Activated naive CD4-positive, alpha-beta T cell treated with anti-CD3 and anti-CD28 coated beads for 36 hours (primary cell): ENCODE results near the gene BRD4. TPM values are rescaled to one million over a fixed set of nuclear protein-coding genes. Genes with fewer than 3 reads are reported as not detected.

Experiments
- CTCF ChIA-PET: fragments of 350-600 bp; sonication (Branson Sonifier 250); formaldehyde crosslinking; loops from one replicate; lab custom pipeline; 2021; ENCODE audit warnings: antibody characterized with exemption; lab: Charles Lee
- DNase-seq: peaks from one replicate; pipeline ENCODE4 v3.0.0-alpha.2; 2020
- H3K27ac Mint-ChIP-seq: one replicate; pipeline ENCODE4 v1.8.0; 2021; ENCODE audit warnings: mild to moderate bottlenecking, mixed read lengths
- H3K27me3 Mint-ChIP-seq: one replicate; pipeline ENCODE4 v1.8.0; 2021; ENCODE audit warnings: low read depth, mixed read lengths
- H3K36me3 Mint-ChIP-seq: one replicate; pipeline ENCODE4 v1.8.0; 2021; ENCODE audit warnings: low read depth, mixed read lengths
- H3K4me1 Mint-ChIP-seq: one replicate; pipeline ENCODE4 v1.8.0; 2021; ENCODE audit warnings: low read depth, mixed read lengths
- H3K4me3 Mint-ChIP-seq: one replicate; pipeline ENCODE4 v1.8.0; 2021; ENCODE audit warnings: mild to moderate bottlenecking, moderate library complexity, mixed read lengths
- H3K9me3 Mint-ChIP-seq: one replicate; pipeline ENCODE4 v1.8.0; 2021; ENCODE audit warnings: mixed read lengths
- intact Hi-C: fragments of 100-400 bp; cut with micrococcal nuclease; formaldehyde crosslinking; loops from one replicate; pipeline ENCODE4 v1.15.1; 2023
- total RNA-seq, 2 experiments: library from RNA; stranded (reverse); gene quantifications; one replicate each; pipeline ENCODE4 v1.2.3, GENCODE V29; 2021

Gene BRD4
- total RNA-seq, 2 experiments from 2014 or later, result 109 to 111 TPM

DNA sequence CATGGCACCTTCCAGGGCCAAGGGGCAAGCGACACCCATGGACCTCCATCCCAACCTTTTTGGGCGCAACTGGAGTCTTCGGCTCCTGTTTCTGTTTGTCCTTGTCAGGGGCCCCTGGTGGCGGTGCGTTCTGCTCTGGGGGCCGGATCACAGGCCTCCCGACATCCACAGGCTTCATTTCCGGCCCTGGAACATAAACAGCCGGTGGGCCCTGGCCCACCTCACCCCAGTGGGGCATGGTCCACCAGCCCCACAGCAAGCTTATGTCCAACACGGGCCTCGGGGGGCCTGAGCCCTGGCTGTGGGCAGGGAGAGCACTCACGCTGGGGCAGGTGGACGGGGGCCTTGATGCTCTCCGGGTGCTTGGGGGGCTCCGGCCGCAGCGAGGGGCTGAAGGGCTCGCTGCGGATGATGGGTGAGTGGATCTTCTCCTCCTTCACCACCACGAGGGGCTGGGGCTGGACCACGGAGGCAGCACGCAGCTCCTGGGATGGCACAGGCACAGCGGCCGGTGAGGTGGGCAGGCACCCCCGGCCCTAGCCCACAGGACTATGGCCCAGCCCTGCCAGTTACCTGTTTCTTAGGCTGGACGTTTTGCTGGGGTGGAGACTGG is 92.9 kb downstream of the BRD4 start:
- CTCF ChIA-PET, result no interaction called here
- Mint-ChIP-seq H3K27ac (no peak overlapping the region), H3K4me3 (no peak overlapping the region), H3K27me3 (peaks cover 2% of the 10 kb centered on the region), H3K36me3 (peaks cover 43% of the 10 kb centered on the region), H3K4me1 (no peaks in the 10 kb centered on the region), H3K9me3 (no peaks in the 10 kb centered on the region)
- no peak for DNase-seq
- intact Hi-C loops, result no loop called here

GRCh38 chr19:15238639-15239155 is 93.6 kb downstream of the BRD4 start:
- Mint-ChIP-seq H3K27me3 (peaks cover 6% of the 10 kb centered on the region), H3K27ac (no peak overlapping the region), H3K4me3 (no peak overlapping the region), H3K36me3 (peaks cover 38% of the 10 kb centered on the region), H3K4me1 (no peaks in the 10 kb centered on the region), H3K9me3 (no peaks in the 10 kb centered on the region)
- no peak for DNase-seq
- intact Hi-C loops, result no loop called here
- CTCF ChIA-PET, result no interaction called here

DNA sequence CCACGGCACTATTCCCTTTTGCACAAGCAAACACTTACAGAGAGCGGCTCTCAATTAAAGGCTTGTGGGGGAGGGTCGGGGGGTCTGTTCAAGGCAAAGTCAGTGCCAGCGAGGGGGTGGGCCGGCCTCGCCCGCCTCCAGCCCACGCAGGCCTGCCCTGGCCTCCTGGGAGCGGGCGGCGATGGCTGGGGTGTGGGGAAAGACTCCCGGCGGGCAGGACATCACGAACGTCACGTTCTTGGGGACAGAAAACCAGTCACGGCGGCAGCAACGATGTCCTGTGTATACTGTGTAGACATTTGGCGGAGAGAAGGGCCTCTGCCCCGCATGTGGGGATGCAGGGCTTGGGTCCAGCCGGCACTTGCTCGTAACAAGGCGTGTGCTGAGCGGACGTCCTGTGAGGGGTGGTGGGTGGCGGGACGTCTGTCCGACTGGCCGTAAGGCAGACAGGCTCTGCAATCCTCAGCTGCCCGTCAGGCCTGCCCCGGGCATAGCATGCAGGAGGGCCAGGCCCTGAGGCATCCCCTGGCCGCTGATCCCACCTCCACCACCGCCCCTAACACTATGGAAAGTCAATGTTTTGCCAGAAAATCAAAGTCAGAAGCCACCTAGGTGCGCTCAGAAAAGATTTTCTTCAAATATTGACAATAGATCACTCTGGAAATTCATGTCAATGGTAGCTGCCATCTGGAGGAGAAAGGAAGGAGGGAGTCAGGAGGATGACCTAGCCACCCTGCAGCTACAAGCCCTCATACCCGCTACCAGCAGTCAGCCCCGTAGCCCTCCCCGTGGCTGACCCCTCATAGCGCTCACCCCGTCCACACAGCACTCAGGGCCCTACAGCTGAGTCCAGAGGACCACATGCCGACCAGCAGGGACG is 94.3 kb downstream of the BRD4 start:
- Mint-ChIP-seq H3K9me3 (no peaks in the 10 kb centered on the region), H3K4me3 (no peak overlapping the region), H3K27ac (no peak overlapping the region), H3K27me3 (peaks cover 10% of the 10 kb centered on the region), H3K36me3 (peaks cover 36% of the 10 kb centered on the region), H3K4me1 (no peaks in the 10 kb centered on the region)
- intact Hi-C loops, result no loop called here
- no peak for DNase-seq
- CTCF ChIA-PET, result no interaction called here

DNA sequence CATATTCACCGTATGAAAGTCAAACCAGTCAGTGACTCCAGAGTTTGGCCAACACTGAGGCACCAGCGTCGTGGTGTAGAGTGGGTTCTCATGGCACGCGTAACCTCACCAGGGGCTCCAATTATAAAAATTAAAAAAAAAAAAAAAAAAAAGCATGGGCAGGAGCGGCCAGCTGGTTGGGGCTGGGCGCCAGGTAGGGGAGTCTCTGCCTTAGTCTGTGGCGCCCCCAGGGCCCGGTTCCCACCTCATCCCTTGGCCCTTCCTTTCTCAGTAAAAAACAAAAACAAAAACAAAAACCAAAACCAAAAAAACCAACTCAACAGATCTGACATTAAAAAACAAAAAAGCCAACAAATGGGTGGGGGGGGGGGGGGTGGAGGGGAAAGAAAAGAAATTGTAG is 95.5 kb downstream of the BRD4 start:
- Mint-ChIP-seq H3K27me3 (peaks cover 16% of the 10 kb centered on the region), H3K27ac (no peak overlapping the region), H3K4me1 (peaks cover 5% of the 10 kb centered on the region), H3K4me3 (no peak overlapping the region), H3K36me3 (peaks cover 31% of the 10 kb centered on the region), H3K9me3 (no peaks in the 10 kb centered on the region)
- intact Hi-C loops, result no loop called here
- no peak for DNase-seq
- CTCF ChIA-PET, result no interaction called here

GRCh38 chr19:15235781-15236180 is 96.6 kb downstream of the BRD4 start:
- no peak overlapping the region for H3K27ac Mint-ChIP-seq
- intact Hi-C loops, result no loop called here
- CTCF ChIA-PET, result no interaction called here
- peaks cover 26% of the 10 kb centered on the region for H3K36me3 Mint-ChIP-seq
- H3K9me3 Mint-ChIP-seq, result no peaks in the 10 kb centered on the region
- H3K27me3 Mint-ChIP-seq, result peaks cover 23% of the 10 kb centered on the region
- no peak overlapping the region for H3K4me3 Mint-ChIP-seq
- DNase-seq, result no peak
- H3K4me1 Mint-ChIP-seq, result peaks cover 7% of the 10 kb centered on the region

- H3K4me1 Mint-ChIP-seq, result peaks cover 7% of the 10 kb centered on the region
- no peaks in the 10 kb centered on the region for H3K9me3 Mint-ChIP-seq
- no peak overlapping the region for H3K4me3 Mint-ChIP-seq
- CTCF ChIA-PET, result interaction anchor here (0.6 to 1.2 kb wide), 3 partner anchors 25 to 336 kb away, joined by 3 to 7 read pairs (median 4); no protein-coding TSS in a partner anchor
- H3K27me3 Mint-ChIP-seq, result peaks cover 25% of the 10 kb centered on the region
- H3K27ac Mint-ChIP-seq, result no peak overlapping the region
- no peak for DNase-seq
- peaks cover 20% of the 10 kb centered on the region for H3K36me3 Mint-ChIP-seq
- intact Hi-C loops, result loop anchor here (5.0 kb wide), 1 partner anchor 57 kb away; no protein-coding TSS in a partner anchor
Measured at GRCh38 chr19:15234431-15235130, 97.8 kb downstream of the BRD4 start.

DNA sequence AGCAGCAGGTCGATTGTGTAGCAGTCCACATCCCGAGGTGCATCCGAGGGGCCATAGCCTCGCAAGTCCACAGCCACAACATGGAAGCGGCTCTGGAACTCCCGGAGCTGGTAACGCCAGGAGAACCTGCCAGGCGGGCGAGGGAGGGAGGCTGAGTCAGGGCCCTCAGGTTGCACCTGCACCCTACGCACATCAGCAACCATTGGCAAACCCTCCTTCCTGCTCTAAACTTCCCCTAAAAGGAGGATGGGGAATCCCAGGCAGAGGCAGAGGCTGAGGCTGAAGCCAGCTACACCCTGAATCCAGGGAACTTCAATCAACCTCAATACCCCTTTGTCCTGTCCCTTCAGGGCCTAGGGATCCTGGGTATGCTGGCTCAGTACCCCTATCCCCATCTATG is 101.1 kb downstream of the BRD4 start:
- Mint-ChIP-seq H3K27ac (no peak overlapping the region), H3K4me1 (peaks cover 7% of the 10 kb centered on the region), H3K9me3 (no peaks in the 10 kb centered on the region), H3K4me3 (no peak overlapping the region), H3K36me3 (peaks cover 5% of the 10 kb centered on the region), H3K27me3 (peaks cover 30% of the 10 kb centered on the region)
- intact Hi-C loops, result loop anchor here (5.0 kb wide), 1 partner anchor 54 kb away; no protein-coding TSS in a partner anchor
- no peak for DNase-seq
- CTCF ChIA-PET, result interaction anchor here (0.7 kb wide), 2 partner anchors 76 to 139 kb away, joined by 4 read pairs; no protein-coding TSS in a partner anchor

- H3K9me3 Mint-ChIP-seq, result no peaks in the 10 kb centered on the region
Measured at GRCh38 chr19:15227261-15227660, 105.1 kb downstream of the BRD4 start.

GRCh38 chr19:15225760-15226159 is 106.6 kb downstream of the BRD4 start:
- intact Hi-C loops, result no loop called here
- Mint-ChIP-seq H3K36me3 (no peaks in the 10 kb centered on the region), H3K9me3 (no peaks in the 10 kb centered on the region), H3K4me3 (no peak overlapping the region), H3K27ac (no peak overlapping the region), H3K4me1 (peaks cover 14% of the 10 kb centered on the region), H3K27me3 (peaks cover 22% of the 10 kb centered on the region)
- CTCF ChIA-PET, result interaction anchor here (1.0 kb wide), 1 partner anchor 123 kb away, joined by 3 read pairs; no protein-coding TSS in a partner anchor
- no peak for DNase-seq

More at GRCh38 chr19:15227261-15227660, 105.1 kb downstream of the BRD4 start:
- H3K27me3 Mint-ChIP-seq, result peaks cover 29% of the 10 kb centered on the region
- CTCF ChIA-PET, result no interaction called here
- H3K27ac Mint-ChIP-seq, result no peak overlapping the region
- H3K36me3 Mint-ChIP-seq, result peaks cover under 1% of the 10 kb centered on the region
- H3K4me1 Mint-ChIP-seq, result peaks cover 17% of the 10 kb centered on the region
- intact Hi-C loops, result no loop called here
- no peak for DNase-seq
- H3K4me3 Mint-ChIP-seq, result no peak overlapping the region

DNA sequence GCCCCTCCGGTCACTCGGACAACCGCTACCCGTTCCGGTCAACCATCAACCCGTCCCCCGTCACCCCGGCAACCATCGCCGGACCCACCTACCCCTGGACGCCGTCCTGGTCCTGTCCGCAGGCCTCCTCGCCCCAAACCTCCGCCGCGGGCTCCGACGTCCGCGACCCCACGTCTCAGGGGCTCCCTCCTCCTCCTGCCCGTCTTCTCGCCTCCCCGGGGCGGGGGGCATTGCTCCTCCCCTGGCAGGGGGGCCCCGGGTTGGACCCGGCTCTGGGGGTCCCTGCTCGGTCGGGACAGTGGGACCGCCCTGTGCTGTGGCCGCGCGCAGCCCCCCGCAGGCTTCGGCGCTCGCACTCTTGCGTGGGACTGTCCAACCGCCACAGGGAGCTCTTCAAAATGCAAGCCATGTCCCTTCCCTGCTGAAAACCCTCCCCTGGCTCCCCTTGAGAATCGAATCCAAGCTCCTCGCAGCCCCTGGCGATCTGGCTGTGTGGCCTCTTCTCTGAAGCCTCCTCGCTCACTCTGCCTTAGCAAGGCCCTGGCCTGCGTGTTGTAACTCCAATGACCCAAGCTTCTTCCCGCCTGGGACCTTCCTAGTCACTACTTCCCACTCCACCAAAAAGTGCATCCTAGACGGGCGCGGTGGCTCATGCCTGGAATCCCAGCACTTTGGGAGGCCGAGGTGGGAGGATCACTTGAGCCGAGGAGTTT is 108.5 kb downstream of the BRD4 start:
- peaks cover 14% of the 10 kb centered on the region for H3K4me1 Mint-ChIP-seq
- H3K36me3 Mint-ChIP-seq, result no peaks in the 10 kb centered on the region
- no peak overlapping the region for H3K27ac Mint-ChIP-seq
- peaks cover 19% of the 10 kb centered on the region for H3K27me3 Mint-ChIP-seq
- intact Hi-C loops, result no loop called here
- no peaks in the 10 kb centered on the region for H3K9me3 Mint-ChIP-seq
- DNase-seq, result no peak
- H3K4me3 Mint-ChIP-seq, result peak overlapping the region; percentile 72
- CTCF ChIA-PET, result no interaction called here

DNA sequence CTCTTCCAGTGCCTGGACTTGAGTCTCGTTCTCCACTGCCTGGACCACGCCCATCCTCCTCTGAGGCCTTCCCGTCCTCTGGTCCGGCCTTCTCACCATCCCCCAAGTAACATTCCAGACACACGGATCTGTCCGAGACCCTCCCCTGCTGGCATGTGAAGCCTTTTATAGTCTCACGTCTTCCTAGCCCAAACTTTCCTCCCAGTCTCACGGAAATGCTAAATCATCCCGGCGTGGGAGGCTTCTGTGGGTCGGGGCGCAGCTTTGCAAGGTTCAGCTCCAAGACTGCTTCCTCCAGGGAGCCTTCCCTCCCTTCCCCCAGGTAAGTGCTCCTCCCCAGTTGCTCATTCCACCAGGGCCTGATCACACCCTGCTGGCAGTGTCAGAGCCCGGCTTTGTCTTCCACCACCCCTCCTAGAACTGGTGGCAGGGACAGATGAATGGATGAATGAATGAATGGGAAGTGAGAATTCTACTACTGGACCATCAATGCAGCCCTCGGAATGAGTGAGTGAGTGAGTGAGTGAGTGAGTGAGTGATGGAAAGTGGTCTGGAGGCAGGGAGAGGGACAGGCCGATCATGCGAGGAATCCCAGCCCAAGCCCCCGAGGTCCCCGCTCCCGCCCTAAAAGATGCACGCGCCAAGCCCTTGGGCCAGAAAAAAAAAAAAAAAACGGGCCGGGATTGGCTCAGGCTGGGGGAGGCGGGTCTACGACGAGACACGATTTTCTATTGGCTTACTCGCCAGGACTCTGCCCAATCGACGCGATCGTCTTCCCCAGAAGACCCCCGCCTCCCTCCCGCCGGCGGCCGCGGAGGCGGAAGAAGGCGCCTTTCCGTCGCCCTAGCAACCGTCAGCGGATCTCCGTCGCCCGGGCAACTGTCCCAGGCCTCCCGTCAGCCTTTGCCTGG is 109.3 kb downstream of the BRD4 start:
- no peaks in the 10 kb centered on the region for H3K9me3 Mint-ChIP-seq
- intact Hi-C loops, result no loop called here
- H3K36me3 Mint-ChIP-seq, result no peaks in the 10 kb centered on the region
- CTCF ChIA-PET, result no interaction called here
- H3K27ac Mint-ChIP-seq, result no peak overlapping the region
- DNase-seq, result peak; percentile 81
- H3K4me1 Mint-ChIP-seq, result peaks cover 14% of the 10 kb centered on the region
- H3K4me3 Mint-ChIP-seq, result peak overlapping the region; percentile 72
- peaks cover 19% of the 10 kb centered on the region for H3K27me3 Mint-ChIP-seq
